ENCODE data around the gene THOC6. TPM values are rescaled to one million over a fixed set of nuclear protein-coding genes. Genes with fewer than 3 reads are reported as not detected.
"Not testable (repeated sequence)": the region's sequence is repeated elsewhere in the genome, so short reads cannot be mapped to it uniquely, and the experiment has no call there.

THOC6 gene
- total RNA-seq, 1 donor from 2014 or later = 40.1 TPM

DNA sequence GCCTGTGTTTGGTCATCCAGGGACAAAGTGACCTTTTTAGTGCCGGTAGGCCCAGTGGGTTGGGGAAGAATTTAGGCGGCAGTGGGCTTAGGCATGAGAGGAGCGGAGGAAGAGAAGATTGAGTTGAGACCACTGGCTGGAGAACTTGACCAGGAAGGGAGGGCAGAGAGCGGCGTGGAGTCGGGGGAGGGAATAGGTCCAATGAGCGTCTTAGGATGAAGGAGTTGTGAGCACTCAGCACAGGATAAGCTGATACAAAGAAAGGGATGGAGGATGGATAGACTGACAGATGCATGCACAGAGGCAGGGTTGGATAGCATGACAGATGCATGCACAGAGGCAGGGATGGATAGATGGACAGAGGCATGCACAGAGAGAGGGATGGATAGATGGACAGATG lies 49.6 kb downstream of the THOC6 start:
- Mint-ChIP-seq H3K36me3 (ENCODE audit: unreplicated experiment) (peaks cover 2% of the 10 kb centered on the region), H3K4me3 (ENCODE audit: unreplicated experiment) (no peak overlapping the region), H3K27ac (ENCODE audit: unreplicated experiment) (no peak overlapping the region), H3K27me3 (ENCODE audit: unreplicated experiment) (peaks cover 47% of the 10 kb centered on the region), H3K4me1 (ENCODE audit: unreplicated experiment) (no peaks in the 10 kb centered on the region), H3K9me3 (ENCODE audit: unreplicated experiment) (no peaks in the 10 kb centered on the region)
- no peak for DNase-seq (ENCODE audit: extremely low spot score, unreplicated experiment)
- TF ChIP-seq, protein P1, sequence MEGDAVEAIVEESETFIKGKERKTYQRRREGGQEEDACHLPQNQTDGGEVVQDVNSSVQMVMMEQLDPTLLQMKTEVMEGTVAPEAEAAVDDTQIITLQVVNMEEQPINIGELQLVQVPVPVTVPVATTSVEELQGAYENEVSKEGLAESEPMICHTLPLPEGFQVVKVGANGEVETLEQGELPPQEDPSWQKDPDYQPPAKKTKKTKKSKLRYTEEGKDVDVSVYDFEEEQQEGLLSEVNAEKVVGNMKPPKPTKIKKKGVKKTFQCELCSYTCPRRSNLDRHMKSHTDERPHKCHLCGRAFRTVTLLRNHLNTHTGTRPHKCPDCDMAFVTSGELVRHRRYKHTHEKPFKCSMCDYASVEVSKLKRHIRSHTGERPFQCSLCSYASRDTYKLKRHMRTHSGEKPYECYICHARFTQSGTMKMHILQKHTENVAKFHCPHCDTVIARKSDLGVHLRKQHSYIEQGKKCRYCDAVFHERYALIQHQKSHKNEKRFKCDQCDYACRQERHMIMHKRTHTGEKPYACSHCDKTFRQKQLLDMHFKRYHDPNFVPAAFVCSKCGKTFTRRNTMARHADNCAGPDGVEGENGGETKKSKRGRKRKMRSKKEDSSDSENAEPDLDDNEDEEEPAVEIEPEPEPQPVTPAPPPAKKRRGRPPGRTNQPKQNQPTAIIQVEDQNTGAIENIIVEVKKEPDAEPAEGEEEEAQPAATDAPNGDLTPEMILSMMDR (IDR thresholded peaks at IDR 0.05) = no peak

DNA sequence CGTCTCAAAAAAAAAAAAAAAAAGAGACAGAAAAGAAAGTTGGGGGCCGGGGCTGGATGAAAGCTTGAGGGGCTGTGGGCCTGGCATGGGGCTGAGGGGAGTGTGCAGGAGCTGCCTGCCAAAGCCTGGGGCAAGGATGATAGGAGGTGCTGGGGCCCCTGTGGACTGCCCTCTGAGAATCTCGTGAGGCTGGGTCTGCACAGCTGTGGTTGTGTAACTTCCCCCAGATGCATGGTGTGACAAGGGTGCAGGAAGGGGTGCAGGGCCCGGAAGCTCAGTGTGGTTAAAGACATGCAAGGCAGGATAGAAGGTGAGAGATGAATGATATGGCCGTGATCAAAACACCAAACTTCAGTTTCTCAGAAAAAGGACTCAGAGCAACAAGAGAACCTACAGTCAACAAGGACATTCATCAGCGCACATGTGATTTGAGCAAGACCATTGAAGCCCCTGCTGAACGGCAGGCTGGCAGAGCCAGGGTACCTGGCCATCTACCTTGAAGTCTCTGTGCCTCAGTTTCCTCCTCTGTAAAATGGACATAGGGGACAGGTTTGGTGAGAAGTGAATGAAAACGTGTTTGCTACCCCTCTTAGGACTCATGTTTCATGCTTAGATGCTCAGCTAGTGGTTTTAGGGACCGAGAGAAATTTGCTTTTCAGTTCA lies 51.2 kb downstream of the THOC6 start:
- Mint-ChIP-seq H3K36me3 (ENCODE audit: unreplicated experiment) (peaks cover 2% of the 10 kb centered on the region), H3K4me3 (ENCODE audit: unreplicated experiment) (no peak overlapping the region), H3K27ac (ENCODE audit: unreplicated experiment) (no peak overlapping the region), H3K9me3 (ENCODE audit: unreplicated experiment) (no peaks in the 10 kb centered on the region), H3K4me1 (ENCODE audit: unreplicated experiment) (no peaks in the 10 kb centered on the region), H3K27me3 (ENCODE audit: unreplicated experiment) (peaks cover 60% of the 10 kb centered on the region)
- TF ChIP-seq, protein P1 (IDR thresholded peaks at IDR 0.05) = no peak
- DNase-seq (ENCODE audit: extremely low spot score, unreplicated experiment) = no peak

DNA sequence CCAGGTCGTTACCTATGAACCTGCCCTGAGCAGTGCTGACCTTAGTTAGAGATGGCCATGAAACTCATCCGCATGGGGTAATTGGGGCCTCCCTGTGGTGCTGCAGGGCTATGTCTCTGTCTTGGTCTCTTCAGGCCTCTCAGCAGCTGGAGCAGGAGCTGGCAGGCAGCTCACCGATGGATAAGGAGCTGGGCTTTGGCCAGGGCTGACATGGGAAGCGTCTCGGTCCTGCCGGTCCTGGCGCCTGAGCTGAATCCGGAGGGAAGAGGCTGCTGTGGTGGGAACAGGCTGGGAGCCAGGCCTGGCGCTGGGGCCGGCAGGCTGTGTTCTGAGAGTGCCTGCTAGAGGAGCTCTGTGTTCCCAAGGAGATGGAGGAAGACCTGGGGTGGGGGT lies 51.7 kb downstream of the THOC6 start:
- TF ChIP-seq, protein P1 (IDR thresholded peaks at IDR 0.05) = no peak
- DNase-seq (ENCODE audit: extremely low spot score, unreplicated experiment) = no peak
- Mint-ChIP-seq H3K9me3 (ENCODE audit: unreplicated experiment) (no peaks in the 10 kb centered on the region), H3K4me1 (ENCODE audit: unreplicated experiment) (no peaks in the 10 kb centered on the region), H3K36me3 (ENCODE audit: unreplicated experiment) (no peaks in the 10 kb centered on the region), H3K27me3 (ENCODE audit: unreplicated experiment) (peaks cover 64% of the 10 kb centered on the region), H3K4me3 (ENCODE audit: unreplicated experiment) (no peak overlapping the region), H3K27ac (ENCODE audit: unreplicated experiment) (no peak overlapping the region)

DNA sequence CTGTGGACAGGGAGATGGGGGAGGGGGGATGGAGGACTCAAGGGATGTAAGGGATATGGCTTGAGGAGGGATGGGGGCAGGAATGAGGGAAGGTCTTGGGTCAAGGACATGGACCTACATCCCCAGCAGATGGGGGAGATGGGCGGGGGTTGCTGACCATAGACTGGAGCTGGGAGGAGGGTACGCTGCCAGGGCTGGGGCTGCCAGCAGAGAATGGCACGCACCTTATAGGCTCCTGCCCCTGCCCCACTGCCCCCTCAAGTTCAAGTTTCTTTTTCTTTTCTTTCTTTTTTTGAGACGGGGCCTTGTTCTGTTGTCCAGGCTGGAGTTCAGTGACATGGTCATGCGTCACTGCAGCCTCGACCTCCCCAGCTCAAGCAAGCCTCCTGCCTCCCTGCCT lies 52.1 kb downstream of the THOC6 start:
- not testable (repeated sequence) for H3K4me3 Mint-ChIP-seq (ENCODE audit: unreplicated experiment); H3K27ac Mint-ChIP-seq (ENCODE audit: unreplicated experiment); H3K4me1 Mint-ChIP-seq (ENCODE audit: unreplicated experiment); DNase-seq (ENCODE audit: extremely low spot score, unreplicated experiment); H3K36me3 Mint-ChIP-seq (ENCODE audit: unreplicated experiment); H3K9me3 Mint-ChIP-seq (ENCODE audit: unreplicated experiment)
- H3K27me3 Mint-ChIP-seq (ENCODE audit: unreplicated experiment) = peaks cover 68% of the 10 kb centered on the region

DNA sequence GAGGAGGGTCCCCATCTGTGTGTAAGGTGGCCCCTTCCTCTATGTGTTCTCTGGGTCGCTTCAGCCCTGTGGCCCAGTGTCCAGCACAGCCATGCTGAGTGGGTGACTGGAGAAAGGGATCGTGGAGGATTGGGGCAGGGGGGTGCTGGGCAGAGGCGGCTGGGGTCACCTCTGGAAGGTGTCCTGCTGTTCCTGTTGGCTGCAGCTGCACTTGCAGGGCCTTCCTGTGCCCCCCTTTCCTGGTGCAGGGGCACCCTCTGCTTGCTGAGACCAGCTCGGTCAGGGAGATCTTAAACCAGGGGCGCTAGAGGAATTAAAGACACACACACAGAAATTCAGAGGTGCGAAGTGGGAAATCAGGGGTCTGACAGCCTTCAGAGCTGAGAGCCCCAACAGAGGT lies 52.7 kb downstream of the THOC6 start:
- DNase-seq (ENCODE audit: extremely low spot score, unreplicated experiment) = no peak
- Mint-ChIP-seq H3K4me1 (ENCODE audit: unreplicated experiment) (no peaks in the 10 kb centered on the region), H3K36me3 (ENCODE audit: unreplicated experiment) (no peaks in the 10 kb centered on the region), H3K9me3 (ENCODE audit: unreplicated experiment) (no peaks in the 10 kb centered on the region), H3K27ac (ENCODE audit: unreplicated experiment) (no peak overlapping the region), H3K4me3 (ENCODE audit: unreplicated experiment) (no peak overlapping the region), H3K27me3 (ENCODE audit: unreplicated experiment) (peaks cover 68% of the 10 kb centered on the region)
- TF ChIP-seq, protein P1 (IDR thresholded peaks at IDR 0.05) = no peak

Other genes with a start within 250 kb of the THOC6 start
- gene ELOB, start 246.8 kb upstream of the THOC6 start, total RNA-seq = 264 and 287 TPM in 2 replicates
- not detected in 2 replicates for gene PRSS33, start 236.5 kb upstream of the THOC6 start, total RNA-seq
- gene PRSS41, start 225.6 kb upstream of the THOC6 start, total RNA-seq = not detected in 2 replicates
- not detected in 2 replicates for gene PRSS21, start 206.8 kb upstream of the THOC6 start, total RNA-seq
- gene ZG16B, start 193.7 kb upstream of the THOC6 start, total RNA-seq = not detected in 2 replicates
- not detected in 2 replicates for gene PRSS22, start 165.9 kb upstream of the THOC6 start, total RNA-seq
- 49.6 and 54.0 TPM in 2 replicates for gene FLYWCH2, start 140.8 kb upstream of the THOC6 start, total RNA-seq
- gene FLYWCH1, start 112.1 kb upstream of the THOC6 start, total RNA-seq = 38.9 and 46.4 TPM in 2 replicates
- not detected in 2 replicates for gene KREMEN2, start 59.8 kb upstream of the THOC6 start, total RNA-seq
- gene PAQR4, start 54.7 kb upstream of the THOC6 start, total RNA-seq = 8.4 and 11.9 TPM in 2 replicates
- gene PKMYT1, start 43.6 kb upstream of the THOC6 start, total RNA-seq = 10.4 and 14.0 TPM in 2 replicates
- gene CLDN9, start 11.1 kb upstream of the THOC6 start, total RNA-seq = not detected in 2 replicates
- gene CLDN6, start 5.9 kb upstream of the THOC6 start, total RNA-seq = 0.32 TPM in 1 of 2 replicates, not detected in the other
- 71.3 and 72.4 TPM in 2 replicates for gene TNFRSF12A, start 3.7 kb upstream of the THOC6 start, total RNA-seq
- gene HCFC1R1, start 93 bp upstream of the THOC6 start, total RNA-seq = 133 and 139 TPM in 2 replicates
- gene BICDL2, start 12.9 kb downstream of the THOC6 start, total RNA-seq = not detected in 2 replicates
- gene MMP25, start 22.5 kb downstream of the THOC6 start, total RNA-seq = 3.0 and 3.6 TPM in 2 replicates
- 8.8 and 13.2 TPM in 2 replicates for gene IL32, start 41.6 kb downstream of the THOC6 start, total RNA-seq
- gene ZSCAN10, start 75.3 kb downstream of the THOC6 start, total RNA-seq = not detected in 2 replicates
- 14.8 and 15.9 TPM in 2 replicates for gene ZNF205, start 88.6 kb downstream of the THOC6 start, total RNA-seq
- 13.4 and 14.3 TPM in 2 replicates for gene ZNF213, start 111.0 kb downstream of the THOC6 start, total RNA-seq
- gene OR1F1, start 164.2 kb downstream of the THOC6 start, total RNA-seq = not detected in 2 replicates
- 9.0 and 9.1 TPM in 2 replicates for gene ZNF200, start 211.1 kb downstream of the THOC6 start, total RNA-seq
- gene MEFV, start 232.6 kb downstream of the THOC6 start, total RNA-seq = not detected in 2 replicates